Subcutaneous abdominal adipose tissue (tissue), 5 donors: ENCODE results near the gene CYP27A1.

Experiments
- H3K27ac ChIP-seq: one replicate; pipeline ENCODE4 v1.7.0; 2013; ENCODE audit warnings: low read depth, mild to moderate bottlenecking, inconsistent platforms, low read length, moderate library complexity
- H3K27me3 ChIP-seq, 5 donors: one replicate each; pipeline ENCODE4 v1.7.0; 2013; ENCODE audit warnings: low read length in 5 of 5, inconsistent platforms in 1 of 5; ENCODE audit not compliant: control insufficient read depth in 5 of 5, insufficient read depth in 4 of 5
- H3K36me3 ChIP-seq, 5 donors: one replicate each; pipeline ENCODE4 v1.7.0; 2013; ENCODE audit warnings: low read length in 5 of 5; ENCODE audit not compliant: control insufficient read depth in 5 of 5, insufficient read depth in 5 of 5
- H3K4me1 ChIP-seq, 5 donors: one replicate each; pipeline ENCODE4 v1.7.0; 2013; ENCODE audit warnings: low read length in 5 of 5, mild to moderate bottlenecking in 3 of 5, moderate library complexity in 1 of 5; ENCODE audit not compliant: control insufficient read depth in 5 of 5, insufficient read depth in 5 of 5
- H3K4me3 ChIP-seq, 5 donors: one replicate each; pipeline ENCODE4 v1.7.0; 2013; ENCODE audit warnings: low read length in 5 of 5, low read depth in 1 of 5
- H3K9ac ChIP-seq, 5 donors: one replicate each; pipeline ENCODE4 v1.7.0; 2013; ENCODE audit warnings: low read length in 5 of 5, mild to moderate bottlenecking in 4 of 5, moderate library complexity in 3 of 5
- H3K9me3 ChIP-seq, 5 donors: one replicate each; pipeline ENCODE4 v1.7.0; 2013; ENCODE audit warnings: low read length in 5 of 5; ENCODE audit not compliant: control insufficient read depth in 5 of 5
- donor health status: healthy.
- donor health status: healthy.
- donor health status: healthy.
- donor health status: healthy.
- donor health status: healthy.

Gene CYP27A1

GRCh38 chr2:218827701-218828476 is 45.9 kb downstream of the CYP27A1 start:
- H3K9ac ChIP-seq: no peak overlapping the region
- H3K9me3 ChIP-seq: no peaks in the 10 kb centered on the region
- peaks cover 2 to 25% (median 10%) of the 10 kb centered on the region in 5 donors for H3K4me1 ChIP-seq
- H3K36me3 ChIP-seq: no peaks in the 10 kb centered on the region
- H3K27ac ChIP-seq: no peak overlapping the region
- H3K4me3 ChIP-seq: no peak overlapping the region
- H3K27me3 ChIP-seq: peaks cover 0 to 24% (median 9%) of the 10 kb centered on the region in 5 donors

GRCh38 chr2:218828477-218828778 is 46.5 kb downstream of the CYP27A1 start:
- Histone ChIP-seq H3K27me3 (peaks cover 0 to 26% (median 9%) of the 10 kb centered on the region in 5 donors), H3K4me3 (no peak overlapping the region), H3K9me3 (no peaks in the 10 kb centered on the region), H3K36me3 (no peaks in the 10 kb centered on the region), H3K4me1 (peaks cover 2 to 25% (median 10%) of the 10 kb centered on the region in 5 donors), H3K9ac (no peak overlapping the region), H3K27ac (no peak overlapping the region)

- Histone ChIP-seq H3K27ac (no peak overlapping the region), H3K27me3 (peaks cover 0 to 26% (median 9%) of the 10 kb centered on the region in 5 donors)
Observed at GRCh38 chr2:218829868-218830451, 48.0 kb downstream of the CYP27A1 start.

GRCh38 chr2:218830526-218831306 is 48.8 kb downstream of the CYP27A1 start:
- H3K9ac ChIP-seq: no peak overlapping the region
- no peak overlapping the region for H3K4me3 ChIP-seq
- no peak overlapping the region for H3K27ac ChIP-seq
- peaks cover 5 to 26% (median 9%) of the 10 kb centered on the region in 5 donors for H3K27me3 ChIP-seq
- peaks cover 2 to 25% (median 10%) of the 10 kb centered on the region in 5 donors for H3K4me1 ChIP-seq
- no peaks in the 10 kb centered on the region for H3K36me3 ChIP-seq
- no peaks in the 10 kb centered on the region for H3K9me3 ChIP-seq

More at GRCh38 chr2:218829868-218830451, 48.0 kb downstream of the CYP27A1 start:
- no peak overlapping the region for H3K4me3 ChIP-seq
- no peaks in the 10 kb centered on the region for H3K9me3 ChIP-seq
- no peak overlapping the region for H3K9ac ChIP-seq
- H3K36me3 ChIP-seq: no peaks in the 10 kb centered on the region
- H3K4me1 ChIP-seq: peaks cover 2 to 25% (median 10%) of the 10 kb centered on the region in 5 donors

GRCh38 chr2:218831378-218831990 is 49.5 kb downstream of the CYP27A1 start, which contains the start of gene PRKAG3:
Gene PRKAG3, minus strand, starts transcription at chr2:218831803.
- Histone ChIP-seq H3K27ac (no peak within 1 kb of the TSS), H3K4me1 (peaks cover 2 to 25% (median 10%) of the 10 kb centered on the region in 5 donors), H3K9ac (no peak within 1 kb of the TSS), H3K4me3 (no peak within 1 kb of the TSS), H3K27me3 (peaks cover 5 to 26% (median 9%) of the 10 kb centered on the region in 5 donors), H3K9me3 (no peaks in the 10 kb centered on the region), H3K36me3 (no peaks in the 10 kb centered on the region)

GRCh38 chr2:218832081-218832480 is 50.1 kb downstream of the CYP27A1 start:
- Histone ChIP-seq H3K27ac (no peak overlapping the region), H3K9ac (no peak overlapping the region), H3K9me3 (peaks cover 0 to 1% (median 0%) of the 10 kb centered on the region in 5 donors), H3K27me3 (peaks cover 5 to 26% (median 9%) of the 10 kb centered on the region in 5 donors), H3K4me1 (peaks cover 2 to 25% (median 10%) of the 10 kb centered on the region in 5 donors), H3K36me3 (no peaks in the 10 kb centered on the region), H3K4me3 (no peak overlapping the region)

- Histone ChIP-seq H3K9ac (no peak overlapping the region), H3K27me3 (peaks cover 5 to 26% (median 9%) of the 10 kb centered on the region in 5 donors)
Observed at GRCh38 chr2:218832520-218832919, 50.6 kb downstream of the CYP27A1 start.

GRCh38 chr2:218833023-218833609 is 51.2 kb downstream of the CYP27A1 start:
- H3K4me1 ChIP-seq: peaks cover 2 to 23% (median 10%) of the 10 kb centered on the region in 5 donors
- H3K9me3 ChIP-seq: peaks cover 0 to 5% (median 0%) of the 10 kb centered on the region in 5 donors
- H3K27me3 ChIP-seq: peaks cover 5 to 25% (median 7%) of the 10 kb centered on the region in 5 donors
- no peak overlapping the region for H3K27ac ChIP-seq
- no peak overlapping the region for H3K9ac ChIP-seq
- H3K36me3 ChIP-seq: no peaks in the 10 kb centered on the region
- H3K4me3 ChIP-seq: no peak overlapping the region

More at GRCh38 chr2:218832520-218832919, 50.6 kb downstream of the CYP27A1 start:
- Histone ChIP-seq H3K4me1 (peaks cover 2 to 25% (median 10%) of the 10 kb centered on the region in 5 donors), H3K4me3 (no peak overlapping the region), H3K9me3 (peaks cover 0 to 5% (median 0%) of the 10 kb centered on the region in 5 donors), H3K36me3 (no peaks in the 10 kb centered on the region), H3K27ac (no peak overlapping the region)

GRCh38 chr2:218834685-218835084 is 52.7 kb downstream of the CYP27A1 start:
- Histone ChIP-seq H3K4me1 (peaks cover 2 to 29% (median 19%) of the 10 kb centered on the region in 5 donors), H3K4me3 (no peak overlapping the region), H3K9me3 (peaks cover 0 to 5% (median 0%) of the 10 kb centered on the region in 5 donors), H3K36me3 (no peaks in the 10 kb centered on the region), H3K9ac (no peak overlapping the region), H3K27ac (no peak overlapping the region), H3K27me3 (peaks cover 4 to 22% (median 5%) of the 10 kb centered on the region in 5 donors)
